ENCODE data around the gene P2RX4. TPM values are rescaled to one million over a fixed set of nuclear protein-coding genes. Genes with fewer than 3 reads are reported as not detected.
"Not testable (repeated sequence)": the region's sequence is repeated elsewhere in the genome, so short reads cannot be mapped to it uniquely, and the experiment has no call there.

Gene P2RX4
- total RNA-seq, 2 experiments from 2014 or later, result 17.8 to 19.0 TPM

DNA sequence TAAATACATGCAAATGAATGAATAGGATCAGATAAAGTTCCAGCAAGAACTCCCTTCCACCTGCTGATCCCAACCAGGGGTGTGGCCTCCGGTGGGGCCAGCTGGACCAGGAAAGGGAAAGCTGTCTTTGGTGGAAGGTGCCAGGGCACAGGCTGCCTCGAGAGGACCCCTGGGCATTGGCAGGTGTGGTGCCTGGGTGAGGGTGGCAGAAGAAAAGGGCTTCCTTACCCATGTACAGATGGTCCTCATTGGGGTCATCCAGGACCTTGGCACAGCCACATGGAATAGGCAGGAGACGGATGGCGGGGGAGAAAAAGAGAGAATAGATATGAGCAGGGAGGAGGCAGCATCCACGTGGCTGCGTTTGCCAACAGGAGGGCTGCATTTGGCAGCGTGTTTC, 50.2 kb downstream of the P2RX4 start:
- Mint-ChIP-seq H3K4me1 (peaks cover 2% of the 10 kb centered on the region), H3K27me3 (no peaks in the 10 kb centered on the region), H3K9me3 (no peaks in the 10 kb centered on the region), H3K4me3 (no peak overlapping the region), H3K27ac (no peak overlapping the region), H3K36me3 (peaks cover 24% of the 10 kb centered on the region)
- no peak for DNase-seq

DNA sequence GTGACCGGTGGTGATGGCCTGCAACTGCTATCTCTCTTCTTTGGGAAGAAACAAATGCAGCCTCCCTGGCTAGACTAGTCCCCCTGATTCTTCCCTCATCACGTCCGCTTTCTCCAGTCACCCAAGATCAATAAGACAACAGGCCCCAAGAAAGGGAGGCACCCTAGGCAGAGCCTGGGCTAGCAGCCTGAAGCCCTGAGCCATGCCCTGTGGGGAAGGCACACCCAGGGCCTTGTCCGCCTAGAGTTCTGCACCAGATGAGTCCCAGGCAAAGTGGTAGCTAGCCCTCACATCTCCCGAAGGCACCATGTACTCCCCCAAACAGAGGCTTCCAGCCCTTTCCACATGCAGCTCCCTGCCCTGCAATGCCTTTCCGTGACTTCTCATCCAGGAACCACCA, 51.5 kb downstream of the P2RX4 start:
- Mint-ChIP-seq H3K27ac (no peak overlapping the region), H3K4me3 (no peak overlapping the region), H3K9me3 (no peaks in the 10 kb centered on the region), H3K4me1 (peaks cover 2% of the 10 kb centered on the region), H3K27me3 (no peaks in the 10 kb centered on the region), H3K36me3 (peaks cover 17% of the 10 kb centered on the region)
- DNase-seq, result no peak

DNA sequence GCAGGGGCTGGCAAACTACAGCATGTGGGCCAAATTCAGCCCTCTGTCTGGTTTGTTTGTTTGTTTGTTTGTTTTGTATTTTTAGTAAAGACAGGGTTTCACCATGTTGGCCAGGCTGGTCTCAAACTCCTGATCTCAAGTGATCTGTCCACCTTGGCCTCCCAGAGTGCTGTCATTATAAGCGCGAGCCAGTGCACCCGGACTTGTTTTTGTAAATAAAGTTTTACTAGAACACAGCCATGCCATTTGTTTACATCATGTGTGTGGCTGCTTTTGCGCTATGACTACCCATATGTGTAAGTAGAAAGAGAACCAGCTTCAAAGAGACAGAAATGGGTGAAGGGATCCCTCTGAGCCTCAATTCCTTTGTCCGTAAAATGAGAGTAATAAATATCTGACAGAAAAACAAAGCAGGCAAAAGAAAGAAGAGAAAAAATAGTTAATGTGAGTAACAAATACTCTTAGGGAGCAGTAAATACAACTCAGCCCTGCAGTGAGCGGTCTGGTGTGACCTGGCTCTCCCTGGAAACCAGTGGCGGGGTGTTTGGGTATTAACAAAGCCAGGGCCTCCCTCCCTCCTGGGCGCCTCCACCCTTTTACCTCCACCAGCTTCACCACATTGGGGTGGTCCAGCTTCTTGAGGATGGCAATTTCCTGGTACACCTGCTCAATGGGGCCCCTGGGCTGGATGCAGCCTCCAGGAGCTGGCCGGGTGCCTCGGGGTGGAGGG, 53.4 kb downstream of the P2RX4 start:
- no peaks in the 10 kb centered on the region for H3K4me1 Mint-ChIP-seq
- no peak overlapping the region for H3K27ac Mint-ChIP-seq
- no peak overlapping the region for H3K4me3 Mint-ChIP-seq
- peaks cover 16% of the 10 kb centered on the region for H3K36me3 Mint-ChIP-seq
- no peak for DNase-seq
- no peaks in the 10 kb centered on the region for H3K9me3 Mint-ChIP-seq
- H3K27me3 Mint-ChIP-seq, result no peaks in the 10 kb centered on the region

DNA sequence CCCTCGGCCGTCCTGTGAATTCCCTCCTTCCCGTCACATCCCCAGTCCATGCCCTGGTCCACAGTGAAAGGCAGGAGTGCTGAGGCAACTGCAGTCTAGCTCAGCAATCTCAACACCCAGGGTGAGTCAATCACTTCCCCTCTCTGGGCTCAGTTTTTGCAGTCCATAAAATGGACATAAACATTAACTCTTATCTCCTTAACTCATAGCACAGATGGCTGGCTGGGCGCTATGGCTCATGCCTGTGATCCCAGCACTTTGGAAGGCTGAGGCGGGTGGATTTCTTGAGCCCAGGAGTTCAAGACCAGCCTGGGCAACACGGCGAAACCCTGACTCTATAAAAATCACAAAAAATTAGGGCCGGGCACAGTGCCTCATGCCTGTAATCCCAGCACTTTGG, 54.2 kb downstream of the P2RX4 start:
- peaks cover 21% of the 10 kb centered on the region for H3K36me3 Mint-ChIP-seq
- no peak overlapping the region for H3K4me3 Mint-ChIP-seq
- no peak for DNase-seq
- no peaks in the 10 kb centered on the region for H3K9me3 Mint-ChIP-seq
- no peaks in the 10 kb centered on the region for H3K27me3 Mint-ChIP-seq
- H3K4me1 Mint-ChIP-seq, result no peaks in the 10 kb centered on the region
- no peak overlapping the region for H3K27ac Mint-ChIP-seq

DNA sequence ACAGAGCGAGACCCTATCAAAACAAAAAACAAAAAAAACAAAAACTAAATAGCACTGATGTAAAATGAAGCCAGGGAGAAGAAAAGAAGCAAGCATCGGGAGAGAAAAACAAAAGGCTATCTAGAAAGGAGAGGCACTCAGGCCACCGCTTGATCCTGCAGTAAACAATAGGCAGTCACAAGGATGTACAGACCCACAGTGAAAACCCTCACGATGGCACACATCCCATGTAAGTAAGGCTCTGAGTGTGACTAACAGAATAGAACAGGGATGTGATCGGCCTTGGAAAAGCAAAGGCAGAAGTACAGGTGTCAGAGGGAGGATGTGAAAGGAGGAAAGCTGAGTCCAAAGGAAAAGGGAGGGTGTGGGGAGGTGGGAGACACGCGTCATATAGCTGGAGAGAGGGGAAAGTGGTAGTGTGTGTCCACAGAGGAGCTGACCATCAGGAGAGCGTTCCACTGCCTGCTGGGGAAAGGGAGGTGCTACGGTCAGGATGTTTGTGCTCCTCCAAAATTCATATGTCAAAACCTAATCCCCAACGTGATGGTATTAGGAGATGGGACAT, 55.1 kb downstream of the P2RX4 start:
- no peak overlapping the region for H3K4me3 Mint-ChIP-seq
- DNase-seq, result no peak
- H3K27ac Mint-ChIP-seq, result no peak overlapping the region
- H3K27me3 Mint-ChIP-seq, result no peaks in the 10 kb centered on the region
- H3K9me3 Mint-ChIP-seq, result no peaks in the 10 kb centered on the region
- H3K36me3 Mint-ChIP-seq, result peaks cover 22% of the 10 kb centered on the region
- H3K4me1 Mint-ChIP-seq, result no peaks in the 10 kb centered on the region

DNA sequence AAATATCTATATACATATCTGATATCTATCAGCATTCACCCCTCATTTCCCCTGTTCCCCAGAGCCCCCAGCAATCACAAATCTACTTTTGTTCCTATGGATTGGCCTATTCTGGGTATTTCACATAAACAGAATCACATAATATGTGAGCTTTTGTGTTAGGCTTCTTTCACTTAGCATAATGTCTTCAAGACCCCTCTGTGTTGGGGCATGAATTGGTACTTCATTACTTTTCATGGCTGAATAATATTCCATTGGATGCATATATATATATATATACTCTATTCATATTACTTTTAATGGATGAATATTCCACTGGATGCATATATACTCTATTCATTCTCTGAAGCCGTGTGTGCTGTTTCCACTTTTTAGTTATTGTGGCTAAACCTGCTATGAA, 57.9 kb downstream of the P2RX4 start:
- no peaks in the 10 kb centered on the region for H3K9me3 Mint-ChIP-seq
- no peak for DNase-seq
- H3K4me3 Mint-ChIP-seq, result no peak overlapping the region
- peaks cover 20% of the 10 kb centered on the region for H3K36me3 Mint-ChIP-seq
- H3K27ac Mint-ChIP-seq, result no peak overlapping the region
- no peaks in the 10 kb centered on the region for H3K27me3 Mint-ChIP-seq
- H3K4me1 Mint-ChIP-seq, result no peaks in the 10 kb centered on the region

DNA sequence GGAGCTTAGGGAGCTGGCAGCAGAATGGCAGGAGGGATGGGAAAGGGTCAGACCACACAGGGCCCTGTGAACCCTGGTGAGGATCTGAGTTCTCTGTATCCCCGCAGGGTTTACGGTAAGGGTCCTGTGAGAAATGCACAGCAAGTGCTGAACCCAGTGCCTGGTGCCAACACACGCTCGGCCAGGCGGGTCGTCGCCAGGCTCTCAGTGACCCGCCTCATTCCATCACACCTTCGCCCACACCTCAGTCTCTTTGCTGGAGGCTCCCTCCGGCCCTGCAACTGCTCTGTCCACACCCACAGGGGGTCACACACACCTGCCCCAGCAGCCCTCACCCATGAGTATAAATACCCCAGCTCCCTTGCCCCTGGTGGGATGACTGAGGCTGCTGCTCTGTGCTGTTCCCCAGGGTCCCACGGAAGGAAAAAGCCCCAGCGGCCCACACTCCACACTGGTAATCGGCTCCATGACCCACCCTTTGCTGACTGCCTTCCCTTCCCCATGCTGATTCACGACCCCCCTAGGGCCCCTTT, 63.5 kb downstream of the P2RX4 start:
- no peaks in the 10 kb centered on the region for H3K27me3 Mint-ChIP-seq
- H3K27ac Mint-ChIP-seq, result no peak overlapping the region
- H3K4me3 Mint-ChIP-seq, result no peak overlapping the region
- H3K36me3 Mint-ChIP-seq, result peaks cover 31% of the 10 kb centered on the region
- H3K9me3 Mint-ChIP-seq, result peaks cover 3% of the 10 kb centered on the region
- no peak for DNase-seq
- peaks cover 7% of the 10 kb centered on the region for H3K4me1 Mint-ChIP-seq

DNA sequence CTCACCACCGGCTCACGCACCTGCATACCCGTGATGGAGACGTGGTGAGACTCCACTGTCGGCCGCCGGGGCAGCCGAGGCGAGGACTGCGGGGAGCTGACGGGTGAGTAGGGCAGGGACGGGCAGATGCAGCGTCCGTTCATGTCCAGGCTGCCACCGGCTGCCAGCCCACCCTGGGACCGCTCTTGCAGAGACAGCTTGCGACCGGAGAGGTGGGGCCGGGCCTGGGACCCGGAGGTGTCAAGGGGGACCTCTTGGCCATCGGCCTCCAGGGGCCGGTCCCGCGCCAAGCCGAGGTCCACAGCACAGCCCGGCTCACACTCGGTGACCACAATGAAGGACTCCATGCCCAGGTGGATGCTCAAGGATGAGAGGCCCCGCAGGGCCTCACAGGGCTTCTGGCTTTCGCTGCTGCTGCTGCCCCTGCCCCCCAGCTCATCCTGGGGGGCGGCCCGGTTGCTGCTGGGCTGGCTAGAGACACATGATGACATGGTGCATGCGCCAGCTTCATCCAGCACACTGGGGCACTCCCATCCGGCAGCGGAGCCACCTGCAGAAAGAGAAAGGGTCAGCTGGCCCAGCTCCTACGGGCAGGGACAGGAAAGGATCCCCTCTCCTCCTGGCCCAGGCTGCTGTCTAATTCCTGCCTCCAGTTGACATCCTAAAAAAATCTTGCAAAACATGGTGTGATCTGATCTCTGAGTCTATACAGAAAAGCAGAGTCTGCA, 64.3 kb downstream of the P2RX4 start:
- Mint-ChIP-seq H3K36me3 (peaks cover 29% of the 10 kb centered on the region), H3K27me3 (no peaks in the 10 kb centered on the region), H3K27ac (no peak overlapping the region), H3K4me1 (peaks cover 7% of the 10 kb centered on the region), H3K4me3 (no peak overlapping the region), H3K9me3 (peaks cover 3% of the 10 kb centered on the region)
- no peak for DNase-seq

DNA sequence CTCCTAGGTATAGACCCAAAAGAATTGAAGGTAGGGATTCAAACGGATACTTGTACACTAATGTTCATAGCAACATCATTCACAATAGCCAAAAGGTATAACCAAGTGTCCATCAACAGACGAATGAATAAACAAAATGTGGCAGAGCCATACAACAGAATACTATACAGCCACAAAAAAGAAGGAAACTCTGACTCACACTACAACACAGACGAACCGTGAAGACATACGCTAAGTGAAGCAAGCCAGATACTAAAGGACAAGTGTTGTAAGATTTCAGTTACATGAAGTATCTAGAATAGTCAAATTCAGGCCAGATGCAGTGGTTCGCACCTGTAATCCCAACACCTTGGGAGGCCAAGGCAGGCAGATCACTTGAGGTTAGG, 67.4 kb downstream of the P2RX4 start:
- Mint-ChIP-seq H3K4me3 (no peak overlapping the region), H3K36me3 (peaks cover 27% of the 10 kb centered on the region), H3K27ac (peak overlapping the region; percentile 21), H3K9me3 (peaks cover 3% of the 10 kb centered on the region), H3K27me3 (no peaks in the 10 kb centered on the region), H3K4me1 (peaks cover 10% of the 10 kb centered on the region)
- no peak for DNase-seq

DNA sequence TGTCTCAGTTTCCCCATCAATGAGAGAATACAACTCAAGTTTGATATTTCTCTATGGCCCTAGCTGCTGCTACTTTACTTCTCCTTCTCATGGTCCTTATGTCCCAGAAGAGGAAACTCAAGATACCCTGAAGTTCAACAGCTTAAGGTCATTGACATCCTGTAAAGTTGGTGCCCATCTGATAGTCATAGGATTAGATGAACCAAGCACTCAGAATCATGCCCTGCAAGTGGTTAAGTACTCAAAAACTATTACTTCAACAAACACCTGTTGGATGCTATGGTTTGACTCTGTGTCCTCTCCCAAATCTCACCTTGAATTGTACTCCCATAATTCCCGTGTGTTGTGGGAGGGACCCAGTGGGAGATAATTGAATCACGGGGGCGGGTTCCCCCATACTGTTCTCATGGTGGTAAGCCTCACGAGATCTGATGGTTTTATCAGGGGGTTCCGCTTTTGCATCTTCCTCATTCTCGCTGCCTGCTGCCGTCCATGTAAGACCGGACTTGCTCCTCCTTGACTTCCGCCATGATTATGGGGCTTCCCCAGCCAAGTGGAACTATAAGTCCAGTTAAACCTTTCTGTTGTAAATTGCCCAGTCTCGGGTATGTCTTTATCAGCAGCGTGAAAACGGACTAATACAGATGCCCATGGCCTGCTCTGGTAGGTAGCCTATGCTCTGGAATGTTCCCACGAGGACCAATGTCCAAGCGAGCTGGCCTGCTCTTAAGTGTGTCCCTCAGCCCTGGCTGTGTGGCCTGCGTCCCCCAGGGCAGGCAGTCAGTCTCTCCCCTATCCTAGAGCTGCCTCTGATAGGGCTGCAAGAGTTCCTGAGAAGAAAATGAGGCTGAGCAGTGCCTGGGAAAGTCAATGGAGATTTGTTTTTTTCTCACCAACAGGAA, 68.5 kb downstream of the P2RX4 start:
- peaks cover 10% of the 10 kb centered on the region for H3K4me1 Mint-ChIP-seq
- peaks cover 3% of the 10 kb centered on the region for H3K9me3 Mint-ChIP-seq
- DNase-seq, result no peak
- no peak overlapping the region for H3K27ac Mint-ChIP-seq
- H3K36me3 Mint-ChIP-seq, result peaks cover 22% of the 10 kb centered on the region
- H3K4me3 Mint-ChIP-seq, result no peak overlapping the region
- H3K27me3 Mint-ChIP-seq, result no peaks in the 10 kb centered on the region

DNA sequence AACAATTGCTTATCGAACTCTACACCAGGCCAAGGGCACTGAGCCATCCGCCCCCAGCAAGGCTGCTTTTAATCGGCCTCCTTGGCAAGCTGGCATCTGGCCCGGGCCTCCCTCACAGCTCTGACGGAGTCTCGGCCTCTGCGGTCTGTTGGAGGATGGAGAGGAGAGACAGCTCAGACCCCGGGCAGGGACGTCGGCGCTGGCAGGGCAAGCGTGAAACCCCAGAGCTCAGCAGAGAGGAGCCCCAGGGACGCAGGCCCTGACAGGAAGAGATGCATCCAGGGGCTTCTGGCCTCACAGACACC, 69.1 kb downstream of the P2RX4 start:
- peaks cover 3% of the 10 kb centered on the region for H3K9me3 Mint-ChIP-seq

DNA sequence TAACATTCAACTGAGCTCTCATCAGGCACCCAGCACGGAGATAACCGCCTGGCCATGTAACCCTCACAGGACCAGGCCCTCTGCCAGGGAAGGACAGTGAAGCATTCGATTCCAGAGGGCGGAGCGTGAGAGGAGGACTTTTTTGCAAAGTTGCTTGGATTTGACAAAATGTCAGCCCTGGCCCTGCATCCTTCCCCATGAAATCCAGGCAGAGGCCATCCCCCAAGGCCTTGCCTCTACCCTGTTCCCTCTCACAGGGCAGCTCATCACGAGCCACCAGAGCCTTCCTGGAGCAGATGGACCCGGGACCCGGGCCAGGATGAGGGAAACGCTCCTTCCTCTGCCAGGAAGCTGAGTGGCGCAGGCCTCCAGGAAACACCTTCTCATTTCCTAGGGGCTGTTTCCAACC, 69.6 kb downstream of the P2RX4 start:
- H3K4me1 Mint-ChIP-seq, result peaks cover 10% of the 10 kb centered on the region
- H3K27ac Mint-ChIP-seq, result no peak overlapping the region
- peaks cover 3% of the 10 kb centered on the region for H3K9me3 Mint-ChIP-seq
- peaks cover 22% of the 10 kb centered on the region for H3K36me3 Mint-ChIP-seq
- H3K27me3 Mint-ChIP-seq, result no peaks in the 10 kb centered on the region
- no peak for DNase-seq
- H3K4me3 Mint-ChIP-seq, result no peak overlapping the region

More for the DNA sequence above, 69.1 kb downstream of the P2RX4 start:
- H3K27me3 Mint-ChIP-seq, result no peaks in the 10 kb centered on the region
- no peak overlapping the region for H3K4me3 Mint-ChIP-seq
- peaks cover 22% of the 10 kb centered on the region for H3K36me3 Mint-ChIP-seq
- no peak for DNase-seq
- H3K4me1 Mint-ChIP-seq, result peaks cover 10% of the 10 kb centered on the region
- no peak overlapping the region for H3K27ac Mint-ChIP-seq

DNA sequence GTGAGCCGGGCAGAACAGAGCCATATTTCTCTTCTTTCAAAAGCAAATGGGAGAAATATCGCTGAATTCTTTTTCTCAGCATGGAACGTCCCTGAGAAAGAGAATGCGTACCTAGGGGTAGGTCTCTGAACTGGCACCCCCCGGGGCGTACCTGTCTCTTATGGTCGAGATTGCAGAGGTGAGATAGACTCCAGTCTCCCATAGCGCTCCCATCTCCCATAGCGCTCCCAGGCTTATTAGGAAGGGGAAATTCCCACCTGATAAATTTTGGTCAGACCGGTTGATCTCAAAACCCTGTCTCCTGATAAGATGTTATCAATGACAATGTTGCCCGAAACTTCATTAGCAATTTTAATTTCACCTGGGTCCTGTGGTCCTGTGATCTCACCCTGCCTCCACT, 70.6 kb downstream of the P2RX4 start:
- peaks cover 22% of the 10 kb centered on the region for H3K36me3 Mint-ChIP-seq
- not testable (repeated sequence) for H3K27me3 Mint-ChIP-seq, H3K9me3 Mint-ChIP-seq, H3K27ac Mint-ChIP-seq, DNase-seq, H3K4me3 Mint-ChIP-seq, H3K4me1 Mint-ChIP-seq

DNA sequence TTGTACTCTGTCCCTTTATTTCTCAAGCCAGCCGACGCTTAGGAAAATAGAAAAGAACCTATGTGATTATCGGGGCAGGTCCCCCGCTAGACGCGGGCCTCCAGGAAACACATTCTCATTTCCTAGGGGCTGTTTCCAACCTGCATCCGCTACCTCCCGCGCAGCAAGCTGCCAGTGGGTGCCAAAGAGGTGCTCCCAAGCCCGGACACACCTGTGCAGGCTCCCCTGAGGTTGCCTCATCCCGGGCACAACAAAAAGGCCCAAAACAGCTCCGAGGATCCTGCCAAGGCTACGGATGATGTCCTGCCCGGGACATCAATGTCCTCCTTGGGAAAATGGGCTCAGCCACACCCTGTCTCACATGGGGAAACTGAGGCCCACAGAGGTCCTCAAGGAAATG, 71.2 kb downstream of the P2RX4 start:
- H3K4me3 Mint-ChIP-seq, H3K4me1 Mint-ChIP-seq, H3K27ac Mint-ChIP-seq, H3K27me3 Mint-ChIP-seq, H3K9me3 Mint-ChIP-seq, DNase-seq: not testable (repeated sequence)
- H3K36me3 Mint-ChIP-seq, result peaks cover 25% of the 10 kb centered on the region
